Uterus (tissue), 4 donors: ENCODE results near the gene HRC. TPM values are rescaled to one million over a fixed set of nuclear protein-coding genes. Genes with fewer than 3 reads are reported as not detected.
"Not testable (repeated sequence)": the region's sequence is repeated elsewhere in the genome, so short reads cannot be mapped to it uniquely, and the experiment has no call there.

Experiments used
- DNase-seq, 2 donors: peaks; one replicate each; pipeline ENCODE4 v3.0.0-alpha.2; 2019 to 2020
- H3K27ac ChIP-seq, 2 donors: fragments of 200-600 bp; sonication (generic); 1 replicate in 1 of 2; 2 replicates in 1 of 2; pipeline ENCODE4 v1.5.1; 2016 to 2018
- H3K27me3 ChIP-seq, 2 donors: fragments of 200-600 bp; sonication (generic); one replicate each; pipeline ENCODE4 v1.5.1; 2018 to 2019; ENCODE audit warnings: control low read depth in 1 of 2
- H3K36me3 ChIP-seq, 2 donors: fragments of 200-600 bp; sonication (generic); one replicate each; pipeline ENCODE4 v1.5.1; 2019; ENCODE audit warnings: control low read depth in 1 of 2
- H3K4me1 ChIP-seq, 2 donors: fragments of 200-600 bp; sonication (generic); one replicate each; pipeline ENCODE4 v1.5.1; 2018 to 2019; ENCODE audit warnings: control low read depth in 1 of 2
- H3K4me3 ChIP-seq, 2 donors: fragments of 200-600 bp; sonication (generic); 1 replicate in 1 of 2; 2 replicates in 1 of 2; pipeline ENCODE4 v1.5.1; 2018 to 2019; ENCODE audit warnings: mild to moderate bottlenecking in 1 of 2
- H3K9me3 ChIP-seq, 2 donors: fragments of 200-600 bp; sonication (generic); one replicate each; pipeline ENCODE4 v1.5.1; 2019; ENCODE audit warnings: control low read depth in 1 of 2
- CTCF ChIP-seq, 4 experiments: fragments of 200-600 bp in 2 of 4; fragments of 450-650 bp in 2 of 4; sonication (generic) in 2 of 4; IDR thresholded peaks; one replicate each; pipeline ENCODE4 v1.5.1; 2016 to 2019; ENCODE audit warnings: antibody characterized with exemption in 4 of 4, mild to moderate bottlenecking in 2 of 4, moderate library complexity in 1 of 4
- POLR2A ChIP-seq, 2 donors: fragments of 450-650 bp; IDR thresholded peaks; one replicate each; pipeline ENCODE4 v1.6.1; 2016; ENCODE audit warnings: antibody characterized with exemption in 2 of 2, mild to moderate bottlenecking in 1 of 2, moderate library complexity in 1 of 2
- intact Hi-C: fragments of 100-400 bp; cut with DNase I; formaldehyde crosslinking; loops from one replicate; pipeline ENCODE4 v1.15.1; 2023; ENCODE audit warnings: low total_unique reads
- total RNA-seq, 4 donors: library from RNA; depleted of rRNA in 3 of 4; stranded (reverse); fragments of >200 nt in 3 of 4; gene quantifications; one replicate each; pipeline versions ENCODE4 v1.1.0 to v1.2.4, GENCODE V29; 2014 to 2023
- donor health status: DM: yes; HTN: yes; CAD: no.

Gene HRC
- total RNA-seq, 4 donors from 2014 or later: 0.51 to 13.5 (median 6.6) TPM

GRCh38 chr19:49128545-49129237 is 26.5 kb downstream of the HRC start:
- H3K27me3 ChIP-seq: no peaks in the 10 kb centered on the region
- H3K4me3 ChIP-seq: peak overlapping the region in 1 of 2 donors; percentile 15
- no peak overlapping the region for H3K27ac ChIP-seq
- peaks cover 0 to 8% of the 10 kb centered on the region in 2 donors for H3K4me1 ChIP-seq
- no peak for DNase-seq
- no peak for TF ChIP-seq CTCF (IDR thresholded peaks at IDR 0.05)
- TF ChIP-seq POLR2A (IDR thresholded peaks at IDR 0.05): no peak
- no peaks in the 10 kb centered on the region for H3K9me3 ChIP-seq
- H3K36me3 ChIP-seq: no peaks in the 10 kb centered on the region
- intact Hi-C loops: no loop called here

- peak overlapping the region; percentile 11 to 28 for H3K27ac ChIP-seq
- H3K4me1 ChIP-seq: peaks cover 0 to 4% of the 10 kb centered on the region in 2 donors
- H3K36me3 ChIP-seq: no peaks in the 10 kb centered on the region
- peak overlapping the region; percentile 15 to 16 for H3K4me3 ChIP-seq
- DNase-seq: peak; percentile 94 to 95
- no peaks in the 10 kb centered on the region for H3K27me3 ChIP-seq
- intact Hi-C loops: no loop called here
- H3K9me3 ChIP-seq: no peaks in the 10 kb centered on the region
- TF ChIP-seq CTCF (IDR thresholded peaks at IDR 0.05) (peak; percentile 8 to 52 (median 32)), POLR2A (IDR thresholded peaks at IDR 0.05) (peak in 1 of 2 donors; percentile 26)
These were observed 27.3 kb downstream of the HRC start for GRCh38 chr19:49127674-49128544.

- H3K27me3 ChIP-seq, H3K4me3 ChIP-seq, DNase-seq, intact Hi-C loops, H3K36me3 ChIP-seq, H3K27ac ChIP-seq, H3K4me1 ChIP-seq, H3K9me3 ChIP-seq: not testable (repeated sequence)
These were observed 28.0 kb downstream of the HRC start for GRCh38 chr19:49127225-49127624.

- Histone ChIP-seq H3K27me3 (no peaks in the 10 kb centered on the region), H3K4me1 (peaks cover 0 to 4% of the 10 kb centered on the region in 2 donors), H3K36me3 (no peaks in the 10 kb centered on the region), H3K9me3 (no peaks in the 10 kb centered on the region), H3K27ac (no peak overlapping the region), H3K4me3 (no peak overlapping the region)
- intact Hi-C loops: no loop called here
- no peak for DNase-seq
- no peak for TF ChIP-seq CTCF (IDR thresholded peaks at IDR 0.05)
- TF ChIP-seq POLR2A (IDR thresholded peaks at IDR 0.05): no peak
These were observed 28.6 kb downstream of the HRC start for GRCh38 chr19:49126575-49126974.

GRCh38 chr19:49125025-49125731 is 30.0 kb downstream of the HRC start:
- H3K27ac ChIP-seq: no peak overlapping the region
- intact Hi-C loops: no loop called here
- no peaks in the 10 kb centered on the region for H3K9me3 ChIP-seq
- peaks cover 0 to 7% of the 10 kb centered on the region in 2 donors for H3K4me1 ChIP-seq
- H3K36me3 ChIP-seq: no peaks in the 10 kb centered on the region
- H3K4me3 ChIP-seq: no peak overlapping the region
- DNase-seq: no peak
- no peaks in the 10 kb centered on the region for H3K27me3 ChIP-seq
- TF ChIP-seq POLR2A (IDR thresholded peaks at IDR 0.05) (no peak), CTCF (IDR thresholded peaks at IDR 0.05) (no peak)

GRCh38 chr19:49123285-49123684 is 31.9 kb downstream of the HRC start:
- H3K9me3 ChIP-seq, intact Hi-C loops, H3K36me3 ChIP-seq, H3K4me3 ChIP-seq, H3K27me3 ChIP-seq, DNase-seq, H3K27ac ChIP-seq: not testable (repeated sequence)
- H3K4me1 ChIP-seq: peaks cover 0 to 16% of the 10 kb centered on the region in 2 donors

GRCh38 chr19:49121841-49122240 is 33.4 kb downstream of the HRC start:
- intact Hi-C loops, H3K9me3 ChIP-seq, DNase-seq, H3K36me3 ChIP-seq, H3K27ac ChIP-seq, H3K4me3 ChIP-seq, H3K27me3 ChIP-seq: not testable (repeated sequence)
- peaks cover 0 to 17% of the 10 kb centered on the region in 2 donors for H3K4me1 ChIP-seq
